ENCODE measurements around the gene COL24A1. TPM values are rescaled to one million over a fixed set of nuclear protein-coding genes. Genes with fewer than 3 reads are reported as not detected.
"Not testable (repeated sequence)": the region's sequence is repeated elsewhere in the genome, so short reads cannot be mapped to it uniquely, and the experiment has no call there.

Gene COL24A1
- total RNA-seq, 1 experiment from 2014 or later: not detected

DNA sequence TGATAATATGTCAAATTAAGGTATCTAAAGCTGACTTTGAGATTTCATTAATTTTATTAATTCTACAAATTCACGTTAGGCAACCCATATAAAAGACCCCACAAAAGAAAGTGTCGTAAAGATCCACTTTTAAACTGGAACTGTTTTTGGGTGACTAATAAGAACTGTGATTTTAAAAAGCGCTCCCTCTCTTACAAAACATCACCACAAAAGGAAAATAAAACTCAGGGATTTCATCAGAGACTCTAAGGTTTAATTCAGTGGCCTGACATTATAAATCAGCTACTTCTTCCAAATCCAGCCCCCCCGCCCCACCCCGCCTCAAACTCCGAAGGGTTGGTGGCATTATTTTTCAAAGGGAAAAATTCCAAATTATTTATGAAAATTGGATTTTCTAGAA is 2.7 kb downstream of the COL24A1 start:
- DNase-seq (ENCODE audit: low spot score): no peak

GRCh38 chr1:86152887-86153286 is 3.7 kb downstream of the COL24A1 start:
- DNase-seq (ENCODE audit: low spot score): no peak

DNA sequence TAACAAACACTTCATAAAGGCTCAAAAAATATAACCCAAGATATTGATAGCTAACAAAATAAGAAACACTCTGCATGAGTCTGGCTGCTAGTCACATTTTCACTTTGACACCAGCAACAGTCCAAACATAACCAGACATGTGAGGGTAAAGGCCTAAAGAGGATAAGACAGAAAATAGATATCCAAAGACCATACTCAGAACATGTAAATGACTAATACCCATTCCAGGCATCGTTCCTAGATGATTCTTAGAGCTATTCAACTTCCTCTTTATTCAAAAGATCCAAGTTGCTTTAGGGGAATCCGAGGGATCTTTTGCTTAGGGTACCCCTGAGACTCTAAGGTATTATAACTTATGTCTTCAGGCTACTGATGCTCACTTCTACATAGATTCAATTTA is 5.1 kb downstream of the COL24A1 start:
- no peak for DNase-seq (ENCODE audit: low spot score)

- DNase-seq (ENCODE audit: low spot score): no peak
Observed at GRCh38 chr1:86150553-86151055, 6.0 kb downstream of the COL24A1 start.

DNA sequence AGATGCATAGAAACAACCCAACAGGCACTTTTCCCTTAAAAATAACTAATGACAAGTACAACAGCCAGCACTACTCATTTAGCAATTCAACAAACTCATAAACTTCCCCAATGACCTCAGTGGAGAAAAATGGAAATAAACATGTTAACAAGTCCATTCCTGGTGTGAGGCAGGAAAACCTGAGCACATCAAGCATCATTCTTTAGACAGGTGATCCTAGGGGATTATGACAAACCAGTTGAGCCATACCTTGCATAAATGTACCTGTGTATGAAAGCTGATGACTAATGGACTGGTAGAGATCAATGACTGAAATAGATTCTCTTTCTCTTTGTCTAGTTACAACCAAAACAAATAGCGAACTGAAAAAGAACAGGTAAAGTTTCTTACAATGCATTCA is 7.0 kb downstream of the COL24A1 start:
- no peak for DNase-seq (ENCODE audit: low spot score)

GRCh38 chr1:86147755-86148154 is 8.8 kb downstream of the COL24A1 start:
- no peak for DNase-seq (ENCODE audit: low spot score)

DNA sequence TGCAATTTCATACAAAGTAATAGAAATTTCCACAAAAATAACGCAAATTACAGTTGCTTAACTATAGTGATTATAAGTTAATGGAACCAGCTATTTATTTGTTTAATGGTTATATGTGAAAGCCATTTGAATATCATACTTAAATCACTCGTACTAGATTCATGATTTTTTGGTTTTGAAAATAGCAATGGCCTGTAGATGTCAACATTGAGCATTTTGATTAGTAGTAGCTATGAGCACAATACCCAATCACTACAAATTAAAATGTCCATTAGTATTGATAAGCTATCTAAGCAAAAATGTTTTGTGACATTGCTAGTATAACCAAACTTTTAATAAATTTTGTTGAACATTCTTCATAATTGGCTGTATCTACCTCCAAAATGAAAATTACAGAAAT is 10.0 kb downstream of the COL24A1 start:
- DNase-seq (ENCODE audit: low spot score): peak; percentile 8

DNA sequence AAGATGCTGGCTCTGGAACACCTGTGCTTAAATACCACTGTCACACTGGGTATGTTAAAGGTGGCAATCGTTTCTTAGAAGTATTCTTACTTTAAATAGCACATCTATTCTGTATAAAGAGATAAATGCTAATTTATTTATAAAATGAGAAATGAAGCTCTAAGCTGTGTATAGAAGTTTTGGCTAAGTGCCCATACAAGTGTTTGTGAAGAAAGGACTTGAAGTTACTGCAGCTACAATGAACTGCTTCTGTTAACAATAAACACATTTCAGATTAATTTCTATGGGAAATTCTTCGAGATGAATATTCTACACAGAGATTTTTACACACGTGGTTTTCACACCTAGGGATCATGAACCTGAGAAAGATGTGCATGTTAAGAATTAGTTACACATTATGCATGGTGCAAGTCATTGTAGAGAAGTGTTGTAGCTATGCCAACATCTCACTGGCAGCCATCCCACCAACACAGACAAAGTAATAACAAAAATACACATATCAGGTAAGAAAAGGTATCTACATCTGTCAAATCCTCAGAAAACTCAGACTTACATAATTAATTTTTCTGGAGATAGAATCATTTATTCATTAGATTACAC is 16.2 kb downstream of the COL24A1 start:
- DNase-seq (ENCODE audit: low spot score): no peak

GRCh38 chr1:86138746-86139145 is 17.8 kb downstream of the COL24A1 start:
- DNase-seq (ENCODE audit: low spot score): no peak

- DNase-seq (ENCODE audit: low spot score): no peak
Observed at GRCh38 chr1:86137436-86137835, 19.1 kb downstream of the COL24A1 start.

DNA sequence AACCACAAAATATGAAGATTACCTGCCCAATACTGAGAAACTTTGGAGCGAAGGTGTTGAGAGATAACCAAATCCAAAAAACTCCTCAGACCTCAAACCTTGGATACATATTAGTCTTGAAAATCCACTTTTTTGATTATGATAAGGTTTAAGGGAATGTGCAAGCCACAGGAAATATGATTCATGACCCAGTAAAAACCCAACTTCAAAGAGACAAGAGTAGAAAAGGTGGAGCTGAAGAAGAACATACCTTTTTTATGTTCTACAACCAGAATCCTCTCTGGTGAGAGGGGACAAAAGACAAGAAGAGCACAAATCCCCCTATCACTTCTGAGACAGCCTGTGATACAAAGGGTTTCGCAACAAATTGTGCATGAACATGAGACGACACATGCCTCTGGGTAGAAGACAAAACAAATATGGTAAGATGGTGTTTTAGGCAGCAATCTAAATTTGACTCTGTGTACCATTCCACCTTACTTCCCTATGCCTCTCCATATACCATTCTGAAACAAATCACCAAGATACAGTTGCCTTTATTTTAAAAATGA is 37.3 kb downstream of the COL24A1 start:
- DNase-seq (ENCODE audit: low spot score): no peak

GRCh38 chr1:86114816-86115400 is 41.7 kb downstream of the COL24A1 start:
- no peak for DNase-seq (ENCODE audit: low spot score)

DNA sequence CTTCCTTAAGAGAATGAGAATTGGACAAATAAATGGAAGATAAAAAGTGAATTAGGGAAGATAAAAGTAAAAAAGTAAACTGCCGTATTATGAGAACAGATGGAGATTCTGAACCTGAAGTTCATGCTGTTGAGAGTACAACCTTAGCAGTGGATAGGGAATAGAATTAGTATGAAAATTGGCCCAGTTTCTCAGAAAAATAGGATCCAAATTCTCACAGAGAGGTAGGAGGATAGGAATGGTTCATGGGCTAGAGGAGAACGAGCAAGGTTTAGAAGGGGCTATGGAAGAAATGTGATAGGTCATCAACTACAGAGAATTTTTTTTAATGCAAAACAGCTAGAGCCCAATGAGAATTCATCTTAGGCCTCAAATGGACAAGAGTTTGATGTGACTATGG is 42.3 kb downstream of the COL24A1 start:
- no peak for DNase-seq (ENCODE audit: low spot score)

DNA sequence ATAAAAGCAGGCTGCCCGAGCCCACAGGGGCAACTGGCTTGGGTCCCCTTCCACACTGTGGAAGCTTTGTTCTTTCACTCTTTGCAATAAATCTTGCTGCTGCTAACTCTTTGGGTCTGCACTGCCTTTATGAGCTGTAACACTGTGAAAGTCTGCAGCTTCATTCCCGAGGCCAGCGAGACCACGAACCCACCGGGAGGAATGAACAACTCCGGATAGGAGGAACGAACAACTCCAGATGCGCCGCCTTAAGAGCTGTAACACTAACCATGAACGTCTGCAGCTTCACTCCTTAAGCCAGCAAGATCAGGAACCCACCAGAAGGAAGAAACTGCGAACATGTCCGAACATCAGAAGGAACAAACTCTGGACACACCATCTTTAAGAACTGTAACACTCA is 45.0 kb downstream of the COL24A1 start:
- DNase-seq (ENCODE audit: low spot score): not testable (repeated sequence)

- no peak for DNase-seq (ENCODE audit: low spot score)
Observed at GRCh38 chr1:86110451-86111129, 46.0 kb downstream of the COL24A1 start.

DNA sequence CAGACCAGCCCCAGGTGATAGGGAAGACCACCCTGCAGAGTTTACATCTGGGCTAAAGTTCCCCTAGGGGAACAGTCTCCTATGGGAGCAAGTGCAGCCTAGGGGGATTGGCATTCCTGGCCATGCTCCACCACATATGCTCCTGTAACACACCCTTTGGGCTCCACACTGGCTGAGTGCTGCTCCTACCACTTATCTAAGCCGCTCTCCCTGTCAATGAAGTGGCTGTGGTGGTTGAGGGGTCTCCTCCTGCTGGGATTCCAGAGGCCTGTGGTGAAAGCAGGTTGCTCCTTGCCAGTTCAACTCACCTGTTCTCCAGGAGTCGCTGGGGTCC is 51.1 kb downstream of the COL24A1 start:
- no peak for DNase-seq (ENCODE audit: low spot score)

- peak; percentile 71 for DNase-seq (ENCODE audit: low spot score)
Observed at GRCh38 chr1:86104606-86105532, 51.7 kb downstream of the COL24A1 start.

DNA sequence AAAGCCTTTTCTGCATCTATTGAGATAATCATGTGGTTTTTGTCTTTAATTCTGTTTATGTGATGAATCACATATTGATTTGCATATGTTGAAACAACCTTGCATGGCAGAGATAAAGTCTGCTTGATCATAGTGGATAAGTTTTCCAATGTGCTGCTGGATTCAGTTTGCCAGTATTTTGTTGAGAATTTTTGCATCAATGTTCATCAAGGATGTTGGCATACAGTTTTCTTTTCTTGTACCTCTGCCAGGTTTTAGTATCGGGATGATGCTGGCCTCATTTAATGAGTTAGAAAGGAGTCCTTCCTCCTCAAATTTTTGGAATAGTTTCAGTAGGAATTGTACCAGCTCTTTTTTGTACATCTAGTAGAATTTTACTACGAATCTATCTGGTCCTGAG is 55.0 kb downstream of the COL24A1 start:
- no peak for DNase-seq (ENCODE audit: low spot score)

GRCh38 chr1:86100401-86100800 is 56.2 kb downstream of the COL24A1 start:
- DNase-seq (ENCODE audit: low spot score): no peak

- DNase-seq (ENCODE audit: low spot score): no peak
Observed at GRCh38 chr1:86089765-86090164, 66.8 kb downstream of the COL24A1 start.

DNA sequence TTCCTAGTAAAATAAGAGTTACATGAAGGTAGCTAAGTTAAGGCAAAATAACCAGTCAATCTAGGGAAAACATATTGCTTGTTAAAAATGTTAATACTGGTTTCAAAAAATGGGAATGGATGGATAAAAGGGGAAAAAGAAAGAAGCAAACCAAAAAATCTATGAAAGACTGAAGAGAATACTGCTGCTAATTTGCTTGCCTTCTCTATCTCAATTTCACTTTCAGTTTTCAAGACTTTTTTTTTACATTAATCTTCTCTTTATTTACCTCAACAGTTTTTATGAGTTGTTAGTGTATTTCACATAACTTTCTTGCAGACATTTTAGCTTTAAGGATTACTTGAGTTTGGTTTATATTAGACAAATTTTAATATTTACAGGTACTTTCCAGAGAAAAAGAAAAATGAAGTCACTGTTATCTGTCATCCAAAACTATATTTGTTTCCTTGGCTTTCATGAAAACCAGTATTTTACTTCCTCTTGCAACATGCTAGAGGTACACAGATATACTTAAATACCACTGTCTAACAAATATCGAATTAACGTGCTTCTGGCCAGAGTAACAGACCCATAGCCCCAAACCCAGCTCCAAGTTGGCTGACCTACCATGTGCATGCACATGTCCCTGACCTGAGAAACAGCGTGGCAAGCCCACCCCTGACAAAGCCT is 70.7 kb downstream of the COL24A1 start:
- DNase-seq (ENCODE audit: low spot score): no peak
